ENCODE measurements around the gene TP53TG3E. TPM values are rescaled to one million over a fixed set of nuclear protein-coding genes. Genes with fewer than 3 reads are reported as not detected.

The TP53TG3E gene

Small RNA genes within 50 kb of the gene (small RNA-seq; reads per million reads assigned to genes)
- not detected for gene AC141257.3 (ENCODE audit: insufficient read depth)

All from mesendoderm (in vitro differentiated cells).